GM12872 (cell line): ENCODE measurements around the gene GNPDA2.

Source experiments
- CTCF ChIP-seq: IDR thresholded peaks from 3 replicates; pipeline ENCODE4 v1.5.1; 2011; ENCODE audit warnings: low read depth, mild to moderate bottlenecking, low read length, moderate library complexity; ENCODE audit not compliant: insufficient read depth

Gene GNPDA2

GRCh38 chr4:44756559-44756958 lies 30.2 kb upstream of the GNPDA2 start:
- TF ChIP-seq CTCF: no peak

- TF ChIP-seq CTCF: no peak
Measured at GRCh38 chr4:44740201-44740600, 13.8 kb upstream of the GNPDA2 start.

GRCh38 chr4:44738615-44739014 lies 12.3 kb upstream of the GNPDA2 start:
- peak; percentile 45; the same call in 2 of the 3 replicates for TF ChIP-seq CTCF

- TF ChIP-seq CTCF: no peak
Measured at GRCh38 chr4:44736900-44737299, 10.5 kb upstream of the GNPDA2 start.

GRCh38 chr4:44727471-44727870 lies 1.1 kb upstream of the GNPDA2 start:
- TF ChIP-seq CTCF: no peak

GRCh38 chr4:44725726-44726037 lies 674 bp downstream of the GNPDA2 start:
- TF ChIP-seq CTCF: no peak

- TF ChIP-seq CTCF: no peak
Measured at GRCh38 chr4:44725166-44725565, 1.2 kb downstream of the GNPDA2 start.

- TF ChIP-seq CTCF: no peak
Measured at GRCh38 chr4:44722001-44722400, 4.4 kb downstream of the GNPDA2 start.
